Embryonic facial prominence (tissue), 1 donor: ENCODE measurements around the gene NUFIP2.
A peak's percentile ranks its signal among the peaks of the same experiment; 100 is the strongest.
"Not testable (repeated sequence)": the region's sequence is repeated elsewhere in the genome, so short reads cannot be mapped to it uniquely, and the experiment has no call there.

Experiments used
- DNase-seq: peaks from one replicate; pipeline ENCODE4 v3.0.0-alpha.2; 2016; ENCODE audit errors: extremely low spot score

NUFIP2 gene

DNA sequence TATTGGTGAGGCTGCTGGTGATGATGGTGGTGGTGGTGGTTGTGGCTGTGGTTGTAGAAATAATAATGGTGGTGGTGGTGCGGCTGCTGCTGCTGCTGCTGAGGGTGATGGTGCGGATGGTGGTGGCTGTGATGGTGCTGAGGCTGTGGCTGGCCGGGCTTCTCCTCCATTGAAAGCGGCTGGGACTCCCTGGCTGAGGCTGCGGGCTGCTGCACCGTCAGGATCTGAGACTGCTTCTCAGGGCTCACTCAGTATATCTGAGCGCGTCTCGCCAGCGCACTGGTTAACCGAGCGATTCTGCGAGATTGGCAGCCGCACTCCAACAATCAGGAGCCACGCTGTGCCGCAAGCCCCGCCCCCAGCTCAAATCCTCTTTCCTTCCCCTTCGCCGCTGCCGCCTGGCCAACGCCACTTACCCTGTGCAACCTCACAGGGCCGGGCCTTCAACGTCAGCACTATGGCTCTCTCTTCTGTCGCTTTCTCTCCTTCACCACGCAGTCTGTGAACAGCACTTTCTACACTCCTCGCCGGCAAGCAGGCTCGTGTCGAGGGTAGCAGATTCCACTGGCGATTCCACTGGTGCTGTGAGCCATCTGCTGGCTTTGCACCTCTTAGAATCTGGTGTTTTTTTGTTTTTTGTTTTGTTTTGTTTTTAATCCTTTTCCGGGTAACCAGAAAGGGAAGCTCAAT is at the start of gene NUFIP2:
TSS of gene NUFIP2 (minus strand) at position 259 of the 690 bp plus-strand sequence. CDS start at position 170, 89 bp downstream.
- DNase-seq = peak; percentile 98

DNA sequence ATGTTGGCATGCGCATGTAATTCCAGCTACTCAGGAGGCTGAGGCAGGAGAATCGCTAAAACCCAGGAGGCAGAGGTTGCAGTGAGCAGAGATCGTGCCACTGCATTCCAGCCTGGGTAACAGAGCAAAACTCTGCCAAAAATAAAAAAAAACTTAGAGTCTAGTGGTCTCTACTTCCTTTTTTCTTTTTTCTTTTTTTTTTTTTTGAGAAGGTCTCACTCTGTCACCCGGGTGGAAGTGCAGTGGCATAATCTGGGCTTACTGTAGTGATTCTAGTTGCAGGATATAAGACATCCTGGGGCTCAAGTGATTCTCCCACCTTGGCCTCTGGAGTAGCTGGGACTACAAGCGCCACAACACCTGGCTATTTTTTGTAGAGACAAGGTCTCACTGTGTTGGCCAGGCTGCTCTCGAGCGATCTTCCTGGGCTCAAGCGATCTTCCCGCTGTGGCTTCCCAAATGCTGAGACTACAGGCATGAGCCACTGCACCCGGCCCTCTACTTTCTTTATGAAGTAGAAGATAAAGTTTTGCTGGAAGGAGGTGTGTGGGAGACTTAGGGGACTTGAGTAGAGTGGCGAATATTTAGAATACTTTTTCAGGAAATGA is 48.3 kb upstream of the NUFIP2 start:
- DNase-seq = no peak

DNA sequence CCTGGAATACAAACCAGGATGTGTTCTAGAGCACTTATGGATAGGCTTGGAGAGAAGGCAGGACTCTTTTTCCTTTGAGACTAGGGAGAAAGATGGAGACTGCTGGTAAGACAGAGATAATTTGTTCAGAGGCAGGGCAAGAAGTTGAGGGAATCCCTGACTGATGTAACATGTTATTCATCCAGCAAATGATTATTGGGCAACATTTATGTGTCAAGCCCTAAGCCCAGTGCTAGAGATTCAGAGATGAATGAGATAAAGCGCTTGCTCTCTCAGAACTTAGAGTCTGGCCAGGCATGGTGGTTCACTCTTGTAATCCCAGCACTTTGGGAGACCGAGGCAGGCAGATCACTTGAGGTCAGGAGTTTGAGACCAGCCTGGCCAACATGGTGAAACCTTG is 47.8 kb upstream of the NUFIP2 start:
- no peak for DNase-seq

- DNase-seq = not testable (repeated sequence)
Measured at GRCh38 chr17:29339016-29339415, 45.1 kb upstream of the NUFIP2 start.

DNA sequence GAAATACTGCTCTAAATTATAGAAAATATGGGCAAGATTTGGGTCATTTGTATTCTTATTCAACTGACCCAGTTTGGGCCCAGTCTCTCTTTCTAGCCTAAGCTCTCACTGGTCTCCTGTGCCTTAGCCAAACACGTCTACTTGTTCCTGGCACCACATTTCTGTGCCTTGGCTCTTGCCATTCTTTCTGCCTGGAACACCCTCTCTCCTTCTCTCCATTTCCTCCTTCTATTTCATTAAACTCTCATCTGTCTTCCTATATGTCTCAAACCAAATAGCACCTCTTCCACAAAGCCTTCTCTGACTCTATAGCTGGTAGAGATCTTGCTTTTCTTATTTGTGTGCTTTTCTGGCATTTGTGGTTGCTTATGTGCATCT is 37.7 kb upstream of the NUFIP2 start:
- no peak for DNase-seq

DNA sequence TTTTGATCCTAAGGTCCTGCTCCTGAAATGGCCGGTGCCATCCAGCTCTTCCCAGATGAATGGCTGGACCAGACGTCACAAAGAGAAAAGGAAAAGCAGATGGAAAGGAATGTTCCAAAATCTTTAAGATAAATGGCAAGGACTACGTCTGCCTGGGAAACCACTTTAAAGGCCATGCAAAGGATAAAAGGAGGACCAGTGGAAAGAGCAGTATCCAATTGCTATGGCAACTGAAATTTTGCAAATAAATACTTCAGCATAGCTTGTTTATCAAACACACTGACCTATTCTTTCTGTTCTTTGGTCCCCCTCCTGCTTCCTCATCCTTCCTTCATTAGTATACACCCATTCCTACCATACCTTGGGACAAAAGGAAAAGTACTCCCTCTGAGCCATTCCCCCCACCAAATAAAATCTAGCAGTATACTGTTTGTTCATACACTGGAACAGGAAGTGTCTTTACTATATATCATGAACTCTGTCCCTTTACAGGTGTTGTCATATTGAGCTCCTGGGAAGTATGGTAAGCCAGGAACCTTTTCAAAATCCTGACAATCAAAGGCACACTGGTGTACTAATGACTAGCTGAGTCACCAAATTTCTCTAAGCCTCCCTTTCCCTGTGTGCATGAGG is 37.2 kb upstream of the NUFIP2 start:
- no peak for DNase-seq

GRCh38 chr17:29327412-29327811 is 33.5 kb upstream of the NUFIP2 start:
- DNase-seq = no peak

DNA sequence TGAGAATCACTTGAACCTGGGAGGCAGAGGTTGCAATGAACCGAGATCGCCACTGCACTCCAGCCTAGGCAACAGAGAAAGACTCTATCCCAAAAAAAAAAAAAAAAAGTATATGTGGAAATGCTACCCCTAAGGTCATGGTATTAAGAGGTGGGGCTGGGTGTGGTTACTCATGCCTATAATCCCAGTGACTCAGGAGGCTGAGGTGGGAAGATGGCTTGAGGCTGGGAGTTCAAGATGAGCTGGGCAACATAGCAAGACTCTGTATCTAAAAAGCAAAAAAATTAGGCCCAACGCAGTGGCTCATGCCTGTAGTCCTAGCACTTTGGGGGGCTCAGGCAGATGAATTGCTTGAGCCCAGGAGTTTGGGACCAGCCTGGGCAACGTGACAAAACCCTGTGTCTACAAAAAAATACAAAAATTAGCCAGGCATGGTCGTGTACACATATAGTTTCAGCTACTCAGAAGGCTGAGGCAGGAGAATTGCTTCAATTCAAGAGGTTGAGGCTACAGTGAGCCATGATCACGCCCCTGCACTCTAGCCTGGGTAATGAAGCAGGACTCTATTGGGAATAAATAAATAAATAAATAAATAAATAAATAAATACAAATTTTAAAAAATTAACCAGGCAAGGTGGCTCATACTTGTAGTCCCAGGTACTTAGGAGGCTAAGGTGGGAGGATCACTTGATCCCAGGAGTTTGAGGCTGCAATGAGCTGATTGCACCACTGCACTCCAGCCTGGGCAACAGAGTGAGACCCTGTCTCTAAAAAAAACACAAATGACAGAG is 32.3 kb upstream of the NUFIP2 start:
- DNase-seq = no peak

- DNase-seq = no peak
Measured at GRCh38 chr17:29322363-29322762, 28.4 kb upstream of the NUFIP2 start.

GRCh38 chr17:29303386-29303785 is 9.4 kb upstream of the NUFIP2 start:
- DNase-seq = no peak

DNA sequence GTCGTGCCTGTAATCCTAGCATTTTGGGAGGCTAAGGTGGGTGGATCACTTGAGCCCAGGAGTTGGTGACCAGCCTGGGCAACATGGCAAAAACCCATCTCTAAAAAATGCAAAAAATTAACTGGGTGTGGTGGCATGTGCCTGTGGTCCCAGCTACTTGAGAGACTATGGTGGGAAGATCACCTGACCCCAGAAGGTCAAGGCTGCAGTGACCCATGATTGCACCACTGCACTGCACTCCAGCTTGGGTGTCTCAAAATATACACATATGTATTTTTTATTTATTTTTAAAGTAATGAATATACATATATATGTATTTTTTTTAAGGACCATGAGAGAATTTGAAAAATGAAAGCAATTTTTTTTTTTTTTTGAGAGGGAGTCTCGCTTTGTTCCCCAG is 5.1 kb upstream of the NUFIP2 start:
- DNase-seq = no peak

DNA sequence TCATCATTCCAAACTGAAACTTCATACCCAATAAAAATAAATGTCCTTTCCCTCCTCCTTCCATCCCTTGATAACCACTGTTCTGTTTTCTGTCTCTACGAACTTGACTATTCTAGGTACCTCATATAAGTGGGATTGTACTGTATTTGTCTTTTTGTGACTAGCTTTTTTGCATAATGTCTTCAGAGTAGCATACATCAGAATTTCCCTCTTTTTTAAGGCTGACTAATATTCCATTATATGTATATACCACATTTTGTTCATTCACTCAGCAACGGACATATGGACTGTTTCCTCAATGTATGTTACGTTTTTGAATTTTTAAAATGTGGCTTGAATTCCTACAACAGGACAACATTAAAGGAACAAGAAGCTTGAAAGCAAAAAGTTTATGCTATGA is 1.5 kb upstream of the NUFIP2 start:
- DNase-seq = no peak

DNA sequence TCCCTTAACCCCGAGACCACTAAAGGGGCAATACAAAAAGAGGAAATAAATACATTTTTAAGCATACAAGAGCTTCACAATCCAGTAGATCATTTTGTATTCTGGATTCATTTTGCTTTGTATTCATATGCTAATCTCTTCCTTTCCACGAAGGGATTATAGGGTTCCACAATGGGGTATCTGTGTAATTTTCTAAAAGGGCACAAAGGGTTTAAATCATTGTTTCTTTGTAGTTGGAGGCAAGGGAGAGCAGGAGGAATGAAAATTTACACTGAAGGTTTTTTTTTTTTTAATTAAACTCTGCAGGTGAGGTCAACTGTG is 592 bp upstream of the NUFIP2 start:
- DNase-seq = no peak

DNA sequence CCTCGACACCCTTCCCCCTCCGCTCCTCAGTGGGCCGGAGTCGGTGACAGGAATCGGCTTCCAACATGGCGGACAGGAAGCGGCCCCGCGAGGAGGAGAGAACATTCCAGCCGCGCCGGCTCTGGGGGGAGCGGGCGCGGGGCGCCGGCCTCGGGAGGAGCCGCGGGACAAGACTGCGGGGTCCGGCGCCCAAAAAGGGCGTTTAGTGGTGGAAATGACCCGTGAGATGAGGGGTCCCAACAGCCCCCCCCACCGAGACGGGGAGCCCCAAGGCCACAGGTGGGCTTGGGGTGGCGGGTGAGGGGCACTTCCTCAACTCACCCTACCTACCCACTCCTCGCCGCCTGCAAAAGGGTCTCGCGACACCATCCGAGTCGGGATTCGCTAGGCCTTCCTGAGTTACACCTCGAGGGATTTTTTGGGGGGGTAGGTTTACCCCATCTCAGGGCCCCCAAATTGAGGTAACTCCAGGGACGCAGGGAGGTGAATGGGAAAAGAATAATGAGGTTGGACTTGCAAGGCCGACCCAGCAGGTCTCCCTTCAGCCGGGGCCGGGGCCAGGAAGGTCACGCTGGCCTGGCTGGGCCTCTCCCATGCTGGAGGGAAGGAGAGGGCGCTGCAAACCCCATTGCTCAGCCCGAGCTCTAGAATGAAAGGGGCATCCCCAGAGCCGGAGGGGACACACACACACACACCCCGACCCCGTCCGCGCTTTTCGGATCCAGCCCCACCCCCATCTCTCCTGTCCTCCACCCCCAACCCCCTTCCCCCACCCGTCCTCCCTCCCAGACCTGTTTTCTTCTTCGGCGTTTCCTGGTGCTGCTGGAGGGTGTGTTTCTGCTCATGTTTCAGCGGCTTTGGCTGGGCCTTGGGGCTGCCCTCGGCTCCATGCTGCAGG is 707 bp downstream of the NUFIP2 start:
- peak; percentile 45 for DNase-seq

DNA sequence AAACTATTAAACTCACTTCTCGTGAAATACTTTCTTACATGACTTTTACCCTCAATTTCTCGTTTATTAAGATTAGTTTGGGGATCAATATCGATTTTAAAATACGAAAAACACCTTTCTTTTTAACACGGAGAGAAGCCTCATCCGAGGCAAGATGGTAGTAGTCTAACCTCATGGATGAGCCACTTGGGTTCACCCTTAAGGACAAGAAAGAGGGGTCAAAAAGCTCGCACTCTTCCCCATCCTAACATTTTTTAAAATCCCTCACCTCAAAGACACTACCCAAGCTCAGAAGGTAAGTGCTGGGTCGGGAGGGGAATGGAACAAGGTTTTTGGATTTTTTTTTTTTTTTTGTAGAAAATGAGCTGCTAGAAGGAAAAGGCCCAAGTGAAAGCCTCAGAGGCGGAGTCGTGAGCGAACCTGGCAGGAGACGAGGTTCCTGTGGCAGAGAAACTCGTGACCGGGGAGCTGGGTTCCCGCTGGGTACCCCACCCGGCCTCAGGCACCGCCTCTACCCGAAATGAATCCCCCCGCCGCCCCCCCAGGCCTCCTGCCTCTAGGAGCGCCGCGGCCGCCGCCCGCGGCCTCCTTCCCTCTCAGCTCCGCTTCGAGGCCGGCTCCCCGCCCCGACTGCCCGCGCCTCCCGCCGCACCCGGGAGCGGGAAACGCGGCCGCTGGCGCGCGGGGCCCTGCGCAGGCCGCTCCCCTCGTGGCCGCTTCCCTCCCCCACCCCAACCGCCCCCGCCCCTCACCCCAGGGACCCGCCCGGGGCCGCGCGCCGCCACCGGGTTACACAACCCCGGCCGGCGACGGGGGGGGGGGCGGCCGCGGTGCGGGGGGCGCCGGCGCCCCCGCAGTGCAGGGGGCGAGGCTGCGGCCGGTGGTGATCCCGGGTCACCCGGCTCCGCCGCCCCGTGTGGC is 1.6 kb downstream of the NUFIP2 start:
- DNase-seq = peak; percentile 47

- no peak for DNase-seq
Measured at GRCh38 chr17:29291163-29291752, 2.7 kb downstream of the NUFIP2 start.

- DNase-seq = no peak
Measured at GRCh38 chr17:29289852-29290251, 4.1 kb downstream of the NUFIP2 start.

DNA sequence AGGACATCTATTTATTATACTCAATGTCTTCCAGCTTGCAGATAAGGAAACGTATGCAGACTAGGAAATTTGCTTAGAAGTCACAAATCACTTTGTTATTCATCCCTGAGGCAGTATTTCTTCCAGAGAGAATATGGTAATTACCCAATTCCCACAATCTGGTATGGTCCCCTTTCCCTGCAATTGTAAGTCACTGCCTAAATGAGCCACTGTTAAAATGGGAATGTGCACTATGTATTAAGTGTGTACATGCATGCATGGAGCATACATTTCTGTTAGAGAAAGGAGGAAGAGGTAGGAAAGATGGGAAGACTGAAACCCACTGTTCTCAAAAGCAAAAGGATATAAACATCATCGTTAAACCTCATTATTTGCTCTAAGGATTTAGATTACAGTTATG is 10.0 kb downstream of the NUFIP2 start:
- no peak for DNase-seq

DNA sequence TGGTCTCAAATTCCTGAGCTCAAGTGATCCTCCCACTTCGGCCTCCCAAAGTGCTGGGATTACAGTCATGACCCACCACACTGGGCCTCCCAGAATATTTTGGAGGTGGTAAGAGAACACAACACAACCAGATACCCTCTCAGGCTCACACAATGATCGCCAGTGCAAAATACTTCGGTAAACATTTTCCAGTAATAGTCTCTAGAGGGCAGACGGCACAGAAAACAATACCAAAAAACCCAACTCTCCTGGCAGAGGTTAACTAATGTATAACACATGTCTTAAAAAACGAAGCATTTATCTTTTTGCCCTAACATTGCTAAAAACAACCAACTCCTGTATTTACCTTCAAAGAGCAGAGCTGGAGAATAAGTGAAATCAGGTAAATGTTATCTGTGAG is 10.5 kb downstream of the NUFIP2 start:
- DNase-seq = no peak

GRCh38 chr17:29279397-29280070 is 14.4 kb downstream of the NUFIP2 start:
- DNase-seq = no peak
